ENCODE data around the gene SMARCA1.

GRCh38 chrX:129493643-129494042 is 29.6 kb downstream of the SMARCA1 start:
- no peak for TF ChIP-seq CTCF (IDR thresholded peaks at IDR 0.05; ENCODE audit: poor library complexity)
- TF ChIP-seq EZH2 (IDR thresholded peaks at IDR 0.05; ENCODE audit: borderline replicate concordance): no peak

Measured in hepatocyte (in vitro differentiated cells).